NCI-H146 (cell line): Measurements from ENCODE around the gene CLASP1.
"Not testable (repeated sequence)": the region's sequence is repeated elsewhere in the genome, so short reads cannot be mapped to it uniquely, and the experiment has no call there.

Source experiments
- DNase-seq: peaks from one replicate; lab custom pipeline; 2025; lab: John Stamatoyannopoulos, UW

CLASP1 gene

GRCh38 chr2:121662656-121663055, 13.4 kb upstream of the CLASP1 start:
- DNase-seq: no peak

DNA sequence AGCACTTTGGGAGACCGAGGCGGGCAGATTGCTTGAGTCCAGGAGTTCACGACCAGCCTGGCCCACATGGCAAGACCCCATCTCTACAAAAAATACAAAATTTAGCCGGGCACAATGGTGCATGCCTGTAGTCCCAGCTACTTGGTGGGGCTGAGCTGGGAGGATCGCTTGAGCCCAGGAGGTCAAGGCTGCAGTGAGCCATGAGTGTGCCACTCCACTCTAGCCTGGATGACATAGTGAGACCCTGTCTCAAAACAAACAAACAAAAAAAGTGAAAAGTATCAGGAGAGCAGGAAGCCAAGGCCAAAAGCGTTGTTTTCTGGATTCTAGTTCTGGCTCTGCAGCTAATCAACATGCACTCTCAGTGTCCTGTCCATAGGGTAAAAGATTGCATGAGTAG, 10.7 kb upstream of the CLASP1 start:
- DNase-seq: no peak

GRCh38 chr2:121658393-121658792, 9.1 kb upstream of the CLASP1 start:
- not testable (repeated sequence) for DNase-seq

DNA sequence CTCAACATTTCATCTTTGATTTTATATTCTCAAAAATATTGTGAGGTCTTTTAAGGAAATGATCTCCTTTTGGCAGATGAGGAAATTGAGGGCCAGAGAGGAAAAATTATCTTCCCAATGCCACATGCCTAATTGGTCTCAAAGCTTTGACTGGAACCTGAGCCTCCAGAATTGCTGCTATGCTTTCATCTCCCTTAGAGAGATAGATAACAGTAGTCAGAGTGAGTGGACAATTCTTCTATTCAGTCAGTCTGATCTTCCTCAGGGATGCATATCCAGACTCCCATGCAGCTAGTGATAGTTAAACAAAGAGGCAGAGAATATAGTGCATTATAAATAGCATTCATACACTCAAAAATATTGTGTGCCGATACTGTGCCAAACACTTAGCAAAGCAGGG, 3.8 kb upstream of the CLASP1 start:
- DNase-seq: no peak

DNA sequence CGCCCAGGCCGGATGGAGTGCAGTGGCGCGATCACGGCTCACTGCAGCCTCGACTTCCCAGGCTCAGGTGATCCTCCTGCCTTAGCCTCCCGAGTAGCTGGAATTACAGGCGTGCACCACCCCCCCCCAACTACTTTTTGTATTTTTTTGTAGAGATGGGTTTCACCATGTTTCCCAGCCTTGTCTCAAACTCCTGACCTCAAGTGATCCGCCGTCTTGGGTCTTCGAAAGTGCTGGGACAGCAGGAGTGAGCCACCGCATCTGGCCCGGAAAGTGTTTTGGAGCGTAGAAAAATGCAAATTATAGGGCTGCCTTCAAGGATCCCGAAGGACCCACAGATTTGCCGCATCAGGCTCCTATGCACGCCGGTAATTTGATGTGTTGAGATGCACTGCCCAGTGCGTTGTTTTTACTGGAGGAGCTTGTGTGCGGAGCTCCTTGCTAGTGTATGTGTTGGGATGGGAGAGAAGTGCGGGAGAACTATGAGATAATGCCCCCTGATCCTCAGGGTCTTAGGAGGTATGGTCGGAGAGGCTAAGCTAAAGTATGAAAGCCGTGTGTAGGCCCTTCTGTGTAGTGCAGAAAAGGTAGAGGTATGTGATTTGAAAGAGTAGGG, 1.2 kb upstream of the CLASP1 start:
- DNase-seq: peak; percentile 30

- peak; percentile 99 for DNase-seq
Observed at GRCh38 chr2:121649596-121650314, 493 bp upstream of the CLASP1 start.

DNA sequence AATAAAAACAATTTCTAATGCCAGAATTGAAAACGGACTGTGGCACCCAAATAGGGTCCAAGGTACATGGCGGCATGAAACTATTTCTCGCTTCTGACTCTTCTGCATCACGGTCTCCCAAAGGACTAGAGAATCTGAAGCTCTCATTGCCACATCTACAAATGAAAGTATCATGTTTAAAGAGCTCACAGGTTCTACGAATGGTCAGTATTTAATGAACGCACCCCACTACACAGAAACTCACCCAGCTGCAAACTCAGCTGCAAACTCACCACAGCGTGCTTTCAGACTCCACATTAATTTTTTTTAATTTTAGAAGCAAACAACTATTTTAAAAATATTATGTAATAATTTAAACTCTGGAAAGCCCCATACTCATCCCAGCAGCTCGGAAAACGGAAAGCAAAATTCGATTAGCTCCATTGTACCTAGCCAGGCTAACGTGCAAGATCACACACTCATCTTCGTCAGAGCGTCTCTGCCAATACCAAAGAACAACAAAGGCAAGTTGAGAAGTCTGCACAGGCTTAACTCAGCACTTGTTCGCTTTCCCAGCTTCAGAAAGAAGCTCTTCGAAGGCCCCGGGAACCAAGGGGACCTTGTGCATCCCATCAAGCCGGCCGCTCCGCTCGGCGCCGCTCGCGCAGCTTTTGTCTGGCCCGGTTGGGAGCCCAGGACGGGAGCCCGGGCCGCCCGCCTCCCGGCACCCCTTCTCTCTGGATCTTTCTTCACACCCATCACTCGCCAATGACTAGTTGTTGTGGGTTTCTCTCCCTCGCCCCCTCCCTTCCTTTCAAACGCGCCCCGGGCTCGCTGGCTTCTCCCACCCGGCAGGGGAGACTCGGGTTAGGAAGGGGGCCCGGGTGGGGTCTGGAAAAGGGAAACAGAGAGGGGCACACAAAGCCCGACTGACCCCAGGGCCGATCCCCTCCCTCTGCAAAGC, 785 bp downstream of the CLASP1 start:
- DNase-seq: peak; percentile 66

- no peak for DNase-seq
Observed at GRCh38 chr2:121647396-121647795, 1.9 kb downstream of the CLASP1 start.

GRCh38 chr2:121644715-121645114, 4.5 kb downstream of the CLASP1 start:
- no peak for DNase-seq

- DNase-seq: no peak
Observed at GRCh38 chr2:121643877-121644276, 5.4 kb downstream of the CLASP1 start.

- DNase-seq: no peak
Observed at GRCh38 chr2:121640380-121641316, 8.6 kb downstream of the CLASP1 start.

DNA sequence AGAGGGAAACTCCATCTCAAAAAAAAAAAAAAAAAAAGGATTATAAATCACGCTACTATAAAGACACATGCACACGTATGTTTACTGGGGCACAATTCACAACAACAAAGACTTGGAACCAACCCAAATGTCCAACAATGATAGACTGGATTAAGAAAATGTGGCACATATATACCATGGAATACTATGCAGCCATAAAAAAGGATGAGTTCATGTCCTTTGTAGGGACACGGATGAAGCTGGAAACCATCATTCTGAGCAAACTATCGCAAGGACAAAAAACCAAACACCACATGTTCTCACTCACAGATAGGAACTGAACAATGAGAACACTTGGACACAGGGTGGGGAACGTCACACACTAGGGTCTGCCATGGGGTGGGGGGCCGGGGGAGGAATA, 9.4 kb downstream of the CLASP1 start:
- not testable (repeated sequence) for DNase-seq

DNA sequence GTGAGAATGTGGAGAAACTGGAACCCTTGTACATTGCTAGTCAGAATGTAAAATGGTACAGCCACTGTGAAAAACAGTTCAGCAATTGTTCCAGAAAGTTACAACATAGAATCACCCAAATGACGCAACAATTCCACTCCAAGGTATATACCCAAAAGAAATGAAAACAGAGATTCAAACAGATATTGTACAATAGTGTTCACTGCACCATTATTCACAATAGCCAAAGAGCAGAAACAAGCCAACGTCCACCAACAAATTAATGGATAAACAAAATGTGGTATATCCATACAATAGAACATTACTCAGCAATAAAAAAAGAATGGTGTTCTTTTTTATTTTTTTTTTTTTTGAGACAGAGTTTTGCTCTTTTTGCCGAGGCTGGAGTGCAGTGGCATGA, 10.9 kb downstream of the CLASP1 start:
- DNase-seq: no peak

DNA sequence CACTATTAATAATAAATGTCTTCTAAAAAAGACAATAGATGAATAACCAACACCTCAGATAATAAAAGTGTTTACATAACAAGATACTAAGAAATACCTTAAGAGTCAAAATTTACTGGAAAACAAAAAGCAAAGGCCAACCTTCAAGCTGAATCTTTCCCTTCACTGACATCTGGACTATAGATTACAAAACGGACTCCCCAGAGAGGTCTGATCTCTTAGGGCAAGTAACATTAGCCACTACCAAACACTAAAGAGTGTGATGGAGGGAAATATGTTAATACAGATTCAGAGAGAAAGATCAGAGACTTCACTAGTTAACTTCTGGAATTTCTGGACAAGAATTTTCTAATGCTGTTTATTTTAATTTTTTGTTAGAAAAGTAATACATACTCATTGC, 13.9 kb downstream of the CLASP1 start:
- DNase-seq: no peak

GRCh38 chr2:121634354-121635307, 14.6 kb downstream of the CLASP1 start:
- peak; percentile 62 for DNase-seq

- DNase-seq: no peak
Observed at GRCh38 chr2:121633463-121633862, 15.8 kb downstream of the CLASP1 start.

- no peak for DNase-seq
Observed at GRCh38 chr2:121627525-121628050, 21.7 kb downstream of the CLASP1 start.

DNA sequence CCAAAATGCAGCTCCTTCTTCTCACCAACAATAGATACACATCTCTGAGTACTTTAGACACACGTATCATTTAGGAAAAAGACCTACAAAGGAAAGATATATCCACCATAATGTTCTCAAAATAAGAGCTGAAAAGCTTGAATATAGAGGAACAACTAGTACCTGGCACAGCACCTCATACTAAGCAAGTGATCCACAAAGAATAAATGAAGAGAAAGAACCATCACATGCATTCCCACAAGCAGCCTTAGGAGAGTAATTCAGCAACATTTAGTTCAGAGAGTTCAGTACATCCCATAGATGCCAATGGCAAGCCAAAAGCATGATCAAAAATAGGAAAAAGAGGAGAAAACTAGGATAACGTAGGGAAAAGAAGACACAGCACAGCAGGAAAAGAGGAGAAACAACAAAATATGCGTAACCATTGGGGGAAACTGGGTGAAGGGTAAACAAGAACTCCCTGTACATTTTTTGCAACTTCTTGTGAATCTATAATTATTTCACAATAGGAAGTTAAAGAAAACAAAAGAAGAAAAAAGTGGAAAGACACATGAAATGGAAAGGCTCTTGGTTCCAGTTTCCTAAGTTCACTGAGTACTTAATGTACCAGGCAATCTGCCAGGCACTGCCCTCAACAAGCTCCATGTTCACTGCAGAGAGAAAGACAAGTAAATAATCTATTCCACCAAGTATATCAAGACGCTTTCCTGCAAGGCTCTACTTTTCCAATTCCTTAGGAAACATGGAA, 22.3 kb downstream of the CLASP1 start:
- no peak for DNase-seq

DNA sequence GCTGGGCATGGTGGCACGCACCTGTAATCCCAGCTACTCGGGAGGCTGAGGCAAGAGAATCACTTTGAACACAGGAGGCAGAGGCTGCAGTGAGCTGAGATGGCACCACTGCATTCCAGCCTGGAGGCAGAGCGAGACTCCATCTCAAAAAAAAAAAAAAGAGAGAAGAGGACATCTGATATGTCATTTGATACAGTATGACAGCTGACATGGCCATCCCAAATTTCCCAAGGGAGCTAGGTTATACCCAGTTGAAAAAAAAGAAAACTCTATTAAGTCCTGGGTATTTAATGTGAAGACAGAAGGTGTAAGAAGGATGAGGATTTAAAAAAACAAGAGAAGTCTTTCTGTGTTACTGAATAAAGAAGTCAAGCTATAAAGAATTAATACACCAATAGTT, 23.3 kb downstream of the CLASP1 start:
- DNase-seq: no peak
